IPS-18a (cell line): ENCODE measurements around the gene BCAS3.
"Not testable (repeated sequence)": the region's sequence is repeated elsewhere in the genome, so short reads cannot be mapped to it uniquely, and the experiment has no call there.

Source experiments
- H3K27ac ChIP-seq: one replicate; pipeline ENCODE4 v1.5.1; 2013; ENCODE audit warnings: low read length
- H3K27me3 ChIP-seq: one replicate; pipeline ENCODE4 v1.6.1; 2013; ENCODE audit warnings: mild to moderate bottlenecking, low read length; ENCODE audit not compliant: control insufficient read depth, insufficient read depth
- H3K36me3 ChIP-seq: one replicate; pipeline ENCODE4 v1.6.1; 2013; ENCODE audit warnings: low read depth, low read length; ENCODE audit not compliant: control insufficient read depth
- H3K4me1 ChIP-seq: one replicate; pipeline ENCODE4 v1.6.1; 2013; ENCODE audit warnings: low read depth, low read length; ENCODE audit not compliant: control insufficient read depth
- H3K4me3 ChIP-seq: one replicate; pipeline ENCODE4 v1.5.1; 2013; ENCODE audit warnings: low read length
- H3K9ac ChIP-seq: one replicate; pipeline ENCODE4 v1.6.1; 2013; ENCODE audit warnings: mild to moderate bottlenecking, low read length, moderate library complexity
- H3K9me3 ChIP-seq: one replicate; pipeline ENCODE4 v1.6.1; 2013; ENCODE audit warnings: low read depth, low read length; ENCODE audit not compliant: control insufficient read depth

Gene BCAS3

DNA sequence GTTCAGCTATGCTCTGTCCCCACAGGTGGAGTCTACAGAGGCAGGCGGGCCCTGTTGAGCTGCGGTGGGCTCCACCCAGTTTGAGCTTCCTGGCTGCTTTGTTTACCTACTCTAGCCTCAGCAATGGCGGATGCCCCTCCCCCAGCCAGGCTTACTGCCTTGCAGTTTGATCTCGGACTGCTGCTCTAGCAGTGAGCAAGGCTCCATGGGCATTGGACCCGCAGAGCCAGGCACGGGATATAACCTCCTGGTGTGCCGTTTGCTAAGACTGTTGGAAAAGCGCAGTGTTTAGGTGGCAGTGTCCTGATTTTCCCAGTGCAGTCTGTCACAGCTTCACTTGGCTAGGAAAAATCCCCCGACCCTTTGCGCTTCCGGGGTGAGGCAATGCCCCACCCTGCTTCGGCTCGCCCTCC lies 89.1 kb downstream of the BCAS3 start:
- Histone ChIP-seq H3K36me3 (no peaks in the 10 kb centered on the region), H3K27ac (no peak overlapping the region), H3K9me3 (no peaks in the 10 kb centered on the region), H3K4me3 (no peak overlapping the region), H3K9ac (no peak overlapping the region), H3K27me3 (no peaks in the 10 kb centered on the region), H3K4me1 (no peaks in the 10 kb centered on the region)

DNA sequence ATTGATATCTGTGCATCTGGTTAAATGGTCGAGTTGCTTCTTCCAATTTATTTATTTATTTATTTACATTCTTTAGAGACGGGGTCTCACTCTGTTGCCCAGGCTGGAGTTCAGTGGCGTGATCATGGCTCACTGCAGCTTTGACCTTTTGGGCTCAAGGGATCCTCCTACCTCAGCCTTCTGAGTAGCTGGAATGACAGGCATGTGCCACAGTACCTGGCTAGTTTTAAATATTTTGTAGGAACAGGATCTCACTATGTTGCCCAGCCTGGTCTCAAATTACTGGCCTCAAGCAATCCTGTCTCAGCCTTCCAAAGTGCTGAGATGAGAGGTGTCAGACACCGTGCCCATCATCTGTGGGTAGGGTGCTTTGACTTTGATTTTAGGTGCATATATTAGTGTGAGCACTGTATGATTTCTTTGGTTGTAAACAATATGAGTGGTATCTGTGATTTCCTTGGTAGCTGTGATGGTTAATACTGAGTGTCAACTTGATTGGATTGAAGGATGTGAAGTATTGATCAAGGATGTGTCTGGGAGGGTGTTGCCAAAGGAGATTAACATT lies 90.2 kb downstream of the BCAS3 start:
- Histone ChIP-seq H3K4me1 (no peaks in the 10 kb centered on the region), H3K9me3 (no peaks in the 10 kb centered on the region), H3K27ac (no peak overlapping the region), H3K4me3 (no peak overlapping the region), H3K36me3 (no peaks in the 10 kb centered on the region), H3K9ac (no peak overlapping the region), H3K27me3 (no peaks in the 10 kb centered on the region)

DNA sequence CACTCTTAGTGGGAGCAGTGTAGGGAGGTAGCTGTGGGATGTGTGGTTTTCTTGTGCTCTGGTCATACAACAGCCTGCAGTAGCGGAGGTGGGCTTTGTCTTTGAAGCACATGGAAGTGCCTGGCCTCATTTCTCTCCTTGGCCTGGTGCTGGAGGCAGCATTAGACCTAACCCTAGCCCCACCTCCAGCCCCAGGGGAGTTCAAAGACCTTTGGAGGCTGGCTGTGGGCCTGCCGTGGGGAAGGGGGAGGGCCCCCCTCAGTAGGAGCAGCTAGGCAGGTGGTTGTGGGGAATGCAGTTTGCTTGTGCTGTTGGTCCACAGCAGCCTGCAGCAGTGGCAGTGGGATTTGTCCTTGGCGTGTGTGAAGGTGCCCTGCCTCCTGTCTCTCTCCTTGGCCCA lies 91.7 kb downstream of the BCAS3 start:
- Histone ChIP-seq H3K27me3 (no peaks in the 10 kb centered on the region), H3K36me3 (no peaks in the 10 kb centered on the region), H3K9ac (no peak overlapping the region), H3K9me3 (no peaks in the 10 kb centered on the region), H3K4me3 (no peak overlapping the region), H3K27ac (no peak overlapping the region), H3K4me1 (no peaks in the 10 kb centered on the region)

DNA sequence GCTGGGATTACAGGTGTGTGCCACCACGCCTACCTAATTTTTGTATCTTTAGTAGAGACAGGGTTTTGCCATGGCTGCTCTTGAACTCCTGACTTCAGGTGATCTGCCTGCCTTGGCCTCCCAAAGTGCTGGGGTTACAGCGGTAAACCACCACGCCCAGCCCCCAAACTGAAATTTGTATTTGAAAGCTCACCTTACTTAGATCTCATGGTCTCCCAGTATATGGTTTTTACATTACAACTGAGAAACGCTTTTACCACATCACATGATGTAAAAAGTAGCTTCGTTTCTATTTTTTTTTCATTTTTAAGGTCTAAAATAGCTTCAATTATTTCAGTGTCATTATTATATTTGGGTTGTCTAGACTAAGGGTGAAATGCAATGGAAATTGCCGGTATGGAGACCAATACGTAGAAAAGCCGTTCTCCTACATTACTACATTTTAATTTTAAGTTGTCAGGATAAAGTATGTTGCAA lies 93.3 kb downstream of the BCAS3 start:
- no peaks in the 10 kb centered on the region for H3K4me1 ChIP-seq
- no peak overlapping the region for H3K4me3 ChIP-seq
- H3K27me3 ChIP-seq = no peaks in the 10 kb centered on the region
- no peak overlapping the region for H3K9ac ChIP-seq
- H3K36me3 ChIP-seq = no peaks in the 10 kb centered on the region
- H3K9me3 ChIP-seq = no peaks in the 10 kb centered on the region
- H3K27ac ChIP-seq = no peak overlapping the region

DNA sequence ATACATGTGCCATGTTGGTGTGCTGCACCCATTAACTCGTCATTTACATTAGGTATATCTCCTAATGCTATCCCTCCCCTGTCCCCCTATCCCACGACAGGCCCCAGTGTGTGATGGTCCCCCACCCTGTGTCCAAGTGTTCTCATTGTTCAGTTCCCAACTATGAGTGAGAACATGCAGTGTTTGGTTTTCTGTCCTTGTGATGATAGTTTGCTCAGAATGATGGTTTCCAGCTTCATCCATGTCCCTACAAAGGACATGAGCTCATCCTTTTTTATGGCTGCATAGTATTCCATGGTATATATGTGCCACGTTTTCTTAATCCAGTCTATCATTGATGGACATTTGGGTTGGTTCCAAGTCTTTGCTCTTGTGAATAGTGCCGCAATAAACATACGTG lies 94.0 kb downstream of the BCAS3 start:
- not testable (repeated sequence) for H3K27me3 ChIP-seq, H3K27ac ChIP-seq, H3K9me3 ChIP-seq, H3K36me3 ChIP-seq, H3K4me3 ChIP-seq, H3K4me1 ChIP-seq, H3K9ac ChIP-seq

DNA sequence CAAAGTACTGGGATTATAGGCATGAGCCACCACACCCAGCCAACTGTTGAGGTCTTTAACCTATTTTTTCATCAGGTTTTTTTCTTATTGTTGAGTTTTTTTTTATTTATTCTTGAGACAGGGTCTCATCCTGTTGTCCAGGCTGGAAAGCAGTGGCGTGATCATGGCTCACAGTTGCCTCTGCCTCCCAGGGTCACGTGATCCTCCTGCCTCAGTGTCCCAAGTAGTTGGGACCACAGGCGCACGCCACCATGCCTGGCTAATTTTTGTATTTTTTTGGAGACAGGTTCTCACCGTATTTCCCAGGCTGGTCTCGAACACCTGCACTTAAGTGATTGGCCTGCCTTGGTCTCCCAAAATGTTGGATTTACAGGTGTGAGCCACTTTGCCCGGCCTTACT lies 95.9 kb downstream of the BCAS3 start:
- no peaks in the 10 kb centered on the region for H3K36me3 ChIP-seq
- H3K9me3 ChIP-seq = no peaks in the 10 kb centered on the region
- no peak overlapping the region for H3K27ac ChIP-seq
- no peaks in the 10 kb centered on the region for H3K4me1 ChIP-seq
- no peak overlapping the region for H3K9ac ChIP-seq
- H3K27me3 ChIP-seq = no peaks in the 10 kb centered on the region
- H3K4me3 ChIP-seq = no peak overlapping the region

DNA sequence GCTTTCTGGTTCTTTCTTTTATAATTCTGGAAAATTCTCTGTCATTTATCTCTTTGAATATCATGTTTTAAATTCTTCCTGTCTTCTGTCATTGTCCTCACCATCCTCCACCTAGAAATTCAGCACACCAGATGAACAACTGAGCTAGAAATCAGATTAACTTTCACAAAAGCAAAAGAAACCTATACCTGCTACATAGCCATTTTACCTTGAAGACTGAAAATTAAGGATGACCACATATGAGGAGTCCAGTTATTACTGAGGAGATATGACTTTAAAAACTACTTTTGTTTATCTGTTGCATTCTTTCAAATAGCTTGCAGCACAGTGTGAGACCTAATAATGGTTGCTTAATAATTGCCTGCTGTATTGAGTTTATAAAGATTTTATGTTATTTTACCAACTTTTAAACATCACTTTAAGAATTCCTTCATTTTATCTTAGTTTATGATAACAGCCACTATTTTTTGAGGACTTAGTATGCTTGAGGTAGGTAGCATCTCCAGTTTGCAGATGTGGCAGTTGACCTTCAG lies 104.3 kb downstream of the BCAS3 start:
- H3K27ac ChIP-seq = no peak overlapping the region
- no peaks in the 10 kb centered on the region for H3K36me3 ChIP-seq
- H3K4me1 ChIP-seq = no peaks in the 10 kb centered on the region

DNA sequence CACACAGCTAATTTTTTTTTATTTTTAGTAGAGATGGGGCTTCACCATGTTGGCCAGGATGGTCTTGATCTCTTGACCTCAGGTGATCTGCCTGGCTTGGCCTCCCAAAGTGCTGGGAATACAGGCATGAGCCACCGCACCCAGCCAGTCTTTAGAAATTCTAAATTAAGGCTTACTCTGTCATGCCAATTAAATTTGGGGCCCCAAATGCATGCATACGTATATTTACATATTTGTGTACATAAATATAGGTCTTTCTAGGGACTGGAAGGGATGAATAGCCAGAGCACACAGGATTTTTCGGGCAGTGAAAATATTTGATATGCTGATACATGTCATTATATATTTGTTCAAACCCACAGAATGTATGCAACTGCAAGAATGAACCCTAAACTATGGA lies 105.1 kb downstream of the BCAS3 start:
- Histone ChIP-seq H3K4me1 (no peaks in the 10 kb centered on the region), H3K9ac (no peak overlapping the region), H3K27ac (no peak overlapping the region), H3K4me3 (no peak overlapping the region), H3K27me3 (no peaks in the 10 kb centered on the region), H3K36me3 (no peaks in the 10 kb centered on the region), H3K9me3 (no peaks in the 10 kb centered on the region)

More for the DNA sequence above, 104.3 kb downstream of the BCAS3 start:
- H3K27me3 ChIP-seq = no peaks in the 10 kb centered on the region
- no peak overlapping the region for H3K4me3 ChIP-seq
- H3K9me3 ChIP-seq = no peaks in the 10 kb centered on the region
- no peak overlapping the region for H3K9ac ChIP-seq

DNA sequence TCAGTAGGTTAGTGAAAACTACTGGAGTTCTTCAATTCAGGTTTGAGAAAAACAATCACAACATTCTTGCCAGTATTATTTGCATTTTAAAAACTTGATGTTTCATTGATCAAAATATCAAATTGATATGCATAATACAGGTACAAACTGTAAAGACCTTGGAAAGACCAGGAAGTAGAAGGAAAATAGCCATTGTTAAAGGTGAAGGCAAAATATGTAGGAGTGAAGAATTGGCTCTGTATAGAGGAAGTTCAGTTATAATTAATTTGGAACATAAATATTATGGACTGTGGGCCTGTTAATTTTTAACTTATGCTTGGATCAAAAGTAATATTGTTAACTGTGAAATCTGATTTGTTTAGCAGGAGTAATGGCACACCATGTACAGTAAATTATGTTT lies 112.6 kb downstream of the BCAS3 start:
- Histone ChIP-seq H3K27ac (no peak overlapping the region), H3K9me3 (no peaks in the 10 kb centered on the region), H3K4me3 (no peak overlapping the region), H3K4me1 (no peaks in the 10 kb centered on the region), H3K9ac (no peak overlapping the region), H3K27me3 (no peaks in the 10 kb centered on the region), H3K36me3 (no peaks in the 10 kb centered on the region)

DNA sequence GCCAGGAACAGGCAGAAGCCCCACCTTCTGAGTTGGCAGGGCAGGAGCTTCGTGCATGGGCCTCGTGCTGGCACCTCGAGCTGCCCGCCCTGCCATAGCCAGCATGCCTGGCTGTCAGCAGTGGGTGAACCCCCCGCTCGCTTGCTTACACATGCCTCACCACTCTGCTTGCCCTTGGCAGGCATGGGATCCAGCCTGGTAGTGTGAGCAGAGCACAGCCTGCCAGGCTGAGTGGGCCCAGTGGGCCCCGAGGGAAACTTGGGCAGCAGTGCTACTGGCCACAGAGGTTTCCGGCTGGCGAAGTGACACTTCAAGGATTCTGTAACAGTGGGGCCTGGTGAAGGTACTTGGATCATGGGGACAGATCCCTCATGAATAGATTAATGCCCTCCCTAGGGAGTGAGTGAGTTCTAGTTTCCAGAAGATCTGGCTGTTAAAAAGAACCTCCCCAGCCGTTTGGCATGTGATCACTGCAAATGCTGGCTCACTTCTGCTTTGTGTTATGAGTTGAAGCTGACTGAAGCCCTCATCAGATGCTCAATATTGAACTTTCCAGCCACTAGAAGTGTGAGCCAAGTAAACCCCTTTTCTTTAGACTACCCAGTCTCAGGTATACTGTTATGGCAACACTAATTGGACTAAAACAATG lies 114.7 kb downstream of the BCAS3 start:
- no peaks in the 10 kb centered on the region for H3K27me3 ChIP-seq
- H3K27ac ChIP-seq = no peak overlapping the region
- H3K4me3 ChIP-seq = no peak overlapping the region
- H3K9me3 ChIP-seq = no peaks in the 10 kb centered on the region
- H3K4me1 ChIP-seq = no peaks in the 10 kb centered on the region
- no peak overlapping the region for H3K9ac ChIP-seq
- H3K36me3 ChIP-seq = no peaks in the 10 kb centered on the region

DNA sequence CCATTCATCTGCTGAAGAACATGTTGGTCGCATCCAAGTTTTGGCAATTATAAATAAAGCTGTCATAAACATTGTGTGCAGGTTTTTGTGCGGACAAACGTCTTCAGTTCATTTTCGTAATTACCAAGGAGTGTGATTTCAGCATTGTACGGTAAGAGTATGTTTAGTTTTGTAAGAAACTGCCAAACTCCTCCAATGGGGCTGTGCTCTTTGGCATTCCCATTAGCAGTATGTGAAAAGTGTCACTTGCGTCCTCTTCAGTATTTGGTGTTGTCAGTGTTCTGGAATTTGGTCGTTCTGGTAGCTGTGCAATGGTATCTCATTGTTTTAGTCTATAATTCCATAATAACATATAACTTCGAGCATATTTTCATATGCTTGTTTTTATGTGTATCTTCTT lies 120.9 kb downstream of the BCAS3 start:
- no peaks in the 10 kb centered on the region for H3K4me1 ChIP-seq
- H3K9me3 ChIP-seq = no peaks in the 10 kb centered on the region
- H3K4me3 ChIP-seq = no peak overlapping the region
- no peak overlapping the region for H3K9ac ChIP-seq
- no peaks in the 10 kb centered on the region for H3K27me3 ChIP-seq
- H3K36me3 ChIP-seq = no peaks in the 10 kb centered on the region
- no peak overlapping the region for H3K27ac ChIP-seq

DNA sequence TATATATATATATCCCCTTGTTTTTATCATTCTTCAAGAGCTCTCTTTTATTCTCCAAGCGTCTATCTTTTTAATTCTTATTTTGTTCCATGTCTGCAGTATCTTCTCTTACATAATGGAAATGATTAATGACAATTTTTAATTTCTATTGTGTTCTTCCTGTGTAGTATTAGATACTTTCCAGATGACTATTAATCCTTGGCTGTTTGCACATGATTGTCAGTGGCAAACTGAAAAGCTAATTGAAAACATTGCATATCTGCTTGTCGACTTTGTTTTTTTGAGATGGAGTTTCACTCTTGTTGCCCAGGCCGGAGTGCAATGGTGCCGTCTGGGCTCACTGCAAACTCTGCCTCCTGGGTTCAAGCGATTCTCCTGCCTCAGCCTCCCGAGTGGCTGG lies 124.7 kb downstream of the BCAS3 start:
- Histone ChIP-seq H3K36me3 (no peaks in the 10 kb centered on the region), H3K9ac (no peak overlapping the region), H3K4me1 (no peaks in the 10 kb centered on the region), H3K27ac (no peak overlapping the region), H3K4me3 (no peak overlapping the region), H3K9me3 (no peaks in the 10 kb centered on the region), H3K27me3 (no peaks in the 10 kb centered on the region)
